Cardiac fibroblast (primary cell): ENCODE measurements around the gene FHIP1A.

Source experiments
- DNase-seq, 2 donors: peaks; one replicate each; pipeline versions ENCODE4 v3.0.0 to v3.0.0-alpha.2; 2010; ENCODE audit warnings: low read depth in 2 of 2
- H3K4me3 ChIP-seq, 2 donors: replicated peaks in 1 of 2; 1 replicate in 1 of 2; 2 replicates in 1 of 2; pipeline ENCODE4 v1.5.1; 2011; ENCODE audit warnings: low read depth in 2 of 2, low read length in 2 of 2, mild to moderate bottlenecking in 2 of 2, moderate library complexity in 1 of 2
- TF ChIP-seq, protein P1 (sequence below): IDR thresholded peaks from one replicate; pipeline ENCODE4 v1.5.1; 2011; ENCODE audit warnings: low read depth, mild to moderate bottlenecking, low read length, inconsistent platforms

FHIP1A gene

GRCh38 chr4:151417766-151418376 lies 8.9 kb downstream of the FHIP1A start:
- peak in 1 of 2 donors; percentile 50 for DNase-seq
- no peak overlapping the region for H3K4me3 ChIP-seq
- TF ChIP-seq, protein P1, sequence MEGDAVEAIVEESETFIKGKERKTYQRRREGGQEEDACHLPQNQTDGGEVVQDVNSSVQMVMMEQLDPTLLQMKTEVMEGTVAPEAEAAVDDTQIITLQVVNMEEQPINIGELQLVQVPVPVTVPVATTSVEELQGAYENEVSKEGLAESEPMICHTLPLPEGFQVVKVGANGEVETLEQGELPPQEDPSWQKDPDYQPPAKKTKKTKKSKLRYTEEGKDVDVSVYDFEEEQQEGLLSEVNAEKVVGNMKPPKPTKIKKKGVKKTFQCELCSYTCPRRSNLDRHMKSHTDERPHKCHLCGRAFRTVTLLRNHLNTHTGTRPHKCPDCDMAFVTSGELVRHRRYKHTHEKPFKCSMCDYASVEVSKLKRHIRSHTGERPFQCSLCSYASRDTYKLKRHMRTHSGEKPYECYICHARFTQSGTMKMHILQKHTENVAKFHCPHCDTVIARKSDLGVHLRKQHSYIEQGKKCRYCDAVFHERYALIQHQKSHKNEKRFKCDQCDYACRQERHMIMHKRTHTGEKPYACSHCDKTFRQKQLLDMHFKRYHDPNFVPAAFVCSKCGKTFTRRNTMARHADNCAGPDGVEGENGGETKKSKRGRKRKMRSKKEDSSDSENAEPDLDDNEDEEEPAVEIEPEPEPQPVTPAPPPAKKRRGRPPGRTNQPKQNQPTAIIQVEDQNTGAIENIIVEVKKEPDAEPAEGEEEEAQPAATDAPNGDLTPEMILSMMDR: no peak

GRCh38 chr4:151418385-151418784 lies 9.4 kb downstream of the FHIP1A start:
- no peak overlapping the region for H3K4me3 ChIP-seq
- DNase-seq: peak; percentile 58 to 88
- TF ChIP-seq, protein P1: no peak

- no peak for DNase-seq
- no peak overlapping the region for H3K4me3 ChIP-seq
- TF ChIP-seq, protein P1: no peak
These were observed 9.9 kb downstream of the FHIP1A start for GRCh38 chr4:151418856-151419255.

- peak in 1 of 2 donors; percentile 11 for DNase-seq
- TF ChIP-seq, protein P1: no peak
- H3K4me3 ChIP-seq: no peak overlapping the region
These were observed 11.4 kb downstream of the FHIP1A start for GRCh38 chr4:151420250-151420807.

DNA sequence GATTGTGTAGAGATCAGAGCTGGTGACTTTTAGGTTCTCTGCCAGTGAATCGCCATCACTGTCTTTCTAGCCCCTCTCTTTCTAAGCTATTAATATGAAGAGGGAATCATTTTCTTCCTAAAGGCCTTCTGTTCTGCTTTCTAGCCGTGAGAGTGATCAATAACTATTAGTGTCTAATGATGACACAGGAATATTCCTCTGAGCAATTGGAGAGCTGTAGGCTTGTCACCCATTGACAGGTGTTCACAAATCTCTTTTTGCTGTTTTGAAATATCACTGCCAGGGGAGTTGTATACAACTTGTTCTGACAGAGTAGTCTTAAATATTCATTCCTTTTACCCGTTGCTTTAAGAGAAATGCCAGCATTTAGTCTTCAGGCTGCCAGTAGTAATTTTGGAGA lies 13.9 kb downstream of the FHIP1A start:
- no peak overlapping the region for H3K4me3 ChIP-seq
- DNase-seq: no peak
- TF ChIP-seq, protein P1: no peak

DNA sequence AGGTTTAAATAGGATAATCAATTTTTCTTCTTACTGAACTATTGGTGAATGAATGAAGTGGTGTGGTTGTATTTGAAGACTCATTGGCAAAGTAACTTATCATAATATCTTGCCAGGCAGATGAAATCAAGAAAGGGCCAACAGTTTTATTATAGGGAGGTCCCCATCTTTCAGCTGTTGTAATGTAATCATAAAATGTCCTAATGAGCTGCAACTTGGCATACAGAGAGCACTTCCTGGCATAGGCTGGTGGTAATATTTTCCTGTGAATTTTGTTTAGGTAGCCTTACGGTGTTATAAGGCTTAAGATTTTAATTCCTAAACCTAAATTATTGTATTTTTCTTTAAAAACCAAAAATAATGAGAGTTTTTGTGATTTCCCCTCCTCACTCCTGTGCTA lies 17.5 kb downstream of the FHIP1A start:
- TF ChIP-seq, protein P1: no peak
- no peak overlapping the region for H3K4me3 ChIP-seq
- DNase-seq: no peak
